ENCODE results near the gene KLRD1.

The KLRD1 gene

GRCh38 chr12:10363914-10364814 is 56.5 kb downstream of the KLRD1 start:
- H3F3A ChIP-seq (ENCODE audit: control insufficient read depth, insufficient read depth), result no peaks in the 10 kb centered on the region
- peak overlapping the region; percentile 100 for H3K4me2 ChIP-seq (ENCODE audit: low read length)
- no peaks in the 10 kb centered on the region for H3K79me2 ChIP-seq (ENCODE audit: control insufficient read depth, low read length)
- no peak for TF ChIP-seq EZH2phosphoT487 (IDR thresholded peaks at IDR 0.05; ENCODE audit: borderline replicate concordance, low read length)
- TF ChIP-seq CTCF (IDR thresholded peaks at IDR 0.05; ENCODE audit: low read depth, low read length, poor library complexity, severe bottlenecking), result no peak
- H3K9me2 ChIP-seq (replicated peaks; ENCODE audit: control insufficient read depth, low read length), result no peaks in the 10 kb centered on the region
- peaks cover 18% of the 10 kb centered on the region for H3K4me1 ChIP-seq (ENCODE audit: control insufficient read depth, low read length)
- H3K27me3 ChIP-seq (ENCODE audit: control insufficient read depth, low read length), result no peaks in the 10 kb centered on the region
- no peak overlapping the region for H3K27ac ChIP-seq (ENCODE audit: low read depth, low read length)
- no peaks in the 10 kb centered on the region for H3K36me3 ChIP-seq (ENCODE audit: control insufficient read depth, low read length)
- peak overlapping the region; percentile 90 for H3K4me3 ChIP-seq (ENCODE audit: low read length)
- H3K9me3 ChIP-seq (ENCODE audit: control insufficient read depth, insufficient read depth, low read length), result peaks cover 10% of the 10 kb centered on the region; the same call in 1 of the 2 replicates
- H4K20me1 ChIP-seq (ENCODE audit: control insufficient read depth, insufficient read depth, low read depth, low read length), result no peaks in the 10 kb centered on the region

- Histone ChIP-seq H4K20me1 (ENCODE audit: control insufficient read depth, insufficient read depth, low read depth, low read length) (no peaks in the 10 kb centered on the region), H3K36me3 (ENCODE audit: control insufficient read depth, low read length) (no peaks in the 10 kb centered on the region), H3K4me2 (ENCODE audit: low read length) (peak overlapping the region; percentile 100), H3F3A (ENCODE audit: control insufficient read depth, insufficient read depth) (no peaks in the 10 kb centered on the region), H3K4me3 (ENCODE audit: low read length) (peak overlapping the region; percentile 90), H3K27ac (ENCODE audit: low read depth, low read length) (no peak overlapping the region), H3K9me2 (replicated peaks; ENCODE audit: control insufficient read depth, low read length) (no peaks in the 10 kb centered on the region), H3K4me1 (ENCODE audit: control insufficient read depth, low read length) (peaks cover 18% of the 10 kb centered on the region), H3K27me3 (ENCODE audit: control insufficient read depth, low read length) (no peaks in the 10 kb centered on the region), H3K79me2 (ENCODE audit: control insufficient read depth, low read length) (no peaks in the 10 kb centered on the region), H3K9me3 (ENCODE audit: control insufficient read depth, insufficient read depth, low read length) (peaks cover 10% of the 10 kb centered on the region; the same call in 1 of the 2 replicates)
- TF ChIP-seq CTCF (IDR thresholded peaks at IDR 0.05; ENCODE audit: low read depth, low read length, poor library complexity, severe bottlenecking) (no peak), EZH2phosphoT487 (IDR thresholded peaks at IDR 0.05; ENCODE audit: borderline replicate concordance, low read length) (no peak)
Measured at GRCh38 chr12:10364815-10365622, 57.3 kb downstream of the KLRD1 start.

GRCh38 chr12:10365696-10366405 is 58.2 kb downstream of the KLRD1 start:
- H3K4me2 ChIP-seq (ENCODE audit: low read length), result peak overlapping the region; percentile 100

More at GRCh38 chr12:10365696-10366405, 58.2 kb downstream of the KLRD1 start:
- Histone ChIP-seq H3K79me2 (ENCODE audit: control insufficient read depth, low read length) (no peaks in the 10 kb centered on the region), H3F3A (ENCODE audit: control insufficient read depth, insufficient read depth) (no peaks in the 10 kb centered on the region), H3K4me3 (ENCODE audit: low read length) (peak overlapping the region; percentile 90), H3K4me1 (ENCODE audit: control insufficient read depth, low read length) (peaks cover 18% of the 10 kb centered on the region), H3K36me3 (ENCODE audit: control insufficient read depth, low read length) (no peaks in the 10 kb centered on the region), H3K27ac (ENCODE audit: low read depth, low read length) (no peak overlapping the region), H3K27me3 (ENCODE audit: control insufficient read depth, low read length) (no peaks in the 10 kb centered on the region), H3K9me3 (ENCODE audit: control insufficient read depth, insufficient read depth, low read length) (peaks cover 10% of the 10 kb centered on the region; the same call in 1 of the 2 replicates), H3K9me2 (replicated peaks; ENCODE audit: control insufficient read depth, low read length) (no peaks in the 10 kb centered on the region), H4K20me1 (ENCODE audit: control insufficient read depth, insufficient read depth, low read depth, low read length) (no peaks in the 10 kb centered on the region)
- TF ChIP-seq CTCF (IDR thresholded peaks at IDR 0.05; ENCODE audit: low read depth, low read length, poor library complexity, severe bottlenecking) (no peak), EZH2phosphoT487 (IDR thresholded peaks at IDR 0.05; ENCODE audit: borderline replicate concordance, low read length) (no peak)
